Smooth muscle cell (in vitro differentiated cells): ENCODE results near the gene LRMDA. TPM values are rescaled to one million over a fixed set of nuclear protein-coding genes. Genes with fewer than 3 reads are reported as not detected.

ENCODE experiments used
- DNase-seq: peaks from one replicate; lab custom pipeline; 2025; ENCODE audit not compliant: unreplicated experiment; lab: John Stamatoyannopoulos, UW
- H2AFZ ChIP-seq: fragments of 200-600 bp; sonication (generic); 2 replicates; pipeline ENCODE4 v1.6.0; 2016; ENCODE audit warnings: antibody characterized with exemption, low read depth, mild to moderate bottlenecking
- H3F3A ChIP-seq: fragments of 200-600 bp; sonication (generic); 2 replicates; pipeline ENCODE4 v1.6.0; 2017; ENCODE audit warnings: antibody characterized with exemption, low read depth
- H3K27ac ChIP-seq: fragments of 200-600 bp; sonication (generic); 2 replicates; pipeline ENCODE4 v1.5.1; 2016; ENCODE audit warnings: low read depth, mild to moderate bottlenecking
- H3K27me3 ChIP-seq: fragments of 200-600 bp; sonication (generic); 2 replicates; pipeline ENCODE4 v1.6.1; 2016; ENCODE audit warnings: low read depth, mild to moderate bottlenecking
- H3K36me3 ChIP-seq: fragments of 200-600 bp; sonication (generic); 2 replicates; pipeline ENCODE4 v1.5.1; 2016; ENCODE audit warnings: low read depth
- H3K4me1 ChIP-seq: fragments of 200-600 bp; sonication (generic); 2 replicates; pipeline ENCODE4 v1.5.1; 2016; ENCODE audit warnings: low read depth
- H3K4me2 ChIP-seq: fragments of 200-600 bp; sonication (generic); 2 replicates; pipeline ENCODE4 v1.6.0; 2016; ENCODE audit warnings: mild to moderate bottlenecking
- H3K4me3 ChIP-seq: fragments of 200-600 bp; sonication (generic); 2 replicates; pipeline ENCODE4 v1.5.1; 2016; ENCODE audit warnings: mild to moderate bottlenecking
- H3K79me2 ChIP-seq: fragments of 200-600 bp; sonication (generic); 2 replicates; pipeline ENCODE4 v1.6.0; 2016; ENCODE audit warnings: low read depth, mild to moderate bottlenecking
- H3K9ac ChIP-seq: fragments of 200-600 bp; sonication (generic); 2 replicates; pipeline ENCODE4 v1.6.0; 2016; ENCODE audit warnings: low read depth
- H3K9me3 ChIP-seq: fragments of 200-600 bp; sonication (generic); replicated peaks from 2 replicates; pipeline ENCODE4 v1.5.1; 2016; ENCODE audit warnings: low read depth
- H4K20me1 ChIP-seq: fragments of 200-600 bp; sonication (generic); 2 replicates; pipeline ENCODE4 v1.6.0; 2016; ENCODE audit warnings: low read depth
- CTCF ChIP-seq: fragments of 200-600 bp; sonication (generic); IDR thresholded peaks from 2 replicates; pipeline ENCODE4 v1.5.1; 2017; ENCODE audit warnings: borderline replicate concordance, mild to moderate bottlenecking, antibody characterized with exemption; ENCODE audit not compliant: insufficient read depth, poor library complexity, severe bottlenecking
- WGBS: methylation state at CpG from one replicate; pipeline ENCODE4 v1.1.7; 2016; ENCODE audit warnings: low lambda C conversion rate; 5-methylcytosine and 5-hydroxymethylcytosine counted together
- polyA plus RNA-seq: library from polyadenylated mRNA; unstranded; fragments of >200 nt; fragmentation: Nextera tagmentation; extraction: Ambion mirVana; gene quantifications from 2 replicates; pipeline ENCODE4 v1.2.1, GENCODE V29; 2016
- total RNA-seq: library from RNA; depleted of rRNA; stranded (reverse); fragments of >200 nt; gene quantifications from 2 replicates; pipeline ENCODE4 v1.2.3, GENCODE V29; 2014

The LRMDA gene
- total and polyA plus RNA-seq, 2 experiments from 2014 or later: 1.5 to 1.6 TPM

- WGBS: 79% methylated on average over 3 of the region's 3 CpGs
- no peak overlapping the region for H2AFZ ChIP-seq
- DNase-seq: no peak
- no peaks in the 10 kb centered on the region for H4K20me1 ChIP-seq
- H3F3A ChIP-seq: no peaks in the 10 kb centered on the region
- H3K4me3 ChIP-seq: no peak overlapping the region
- no peak overlapping the region for H3K27ac ChIP-seq
- no peak overlapping the region for H3K9ac ChIP-seq
- no peaks in the 10 kb centered on the region for H3K27me3 ChIP-seq
- TF ChIP-seq CTCF: no peak
- H3K79me2 ChIP-seq: no peaks in the 10 kb centered on the region
- H3K4me2 ChIP-seq: no peak overlapping the region
- H3K9me3 ChIP-seq: no peaks in the 10 kb centered on the region
- no peaks in the 10 kb centered on the region for H3K36me3 ChIP-seq
- no peaks in the 10 kb centered on the region for H3K4me1 ChIP-seq
These were observed 977.2 kb downstream of the LRMDA start for GRCh38 chr10:76408646-76409045.

- Histone ChIP-seq H3K9me3 (no peaks in the 10 kb centered on the region), H3K27ac (no peak overlapping the region), H4K20me1 (no peaks in the 10 kb centered on the region), H3K27me3 (no peaks in the 10 kb centered on the region), H3K4me1 (no peaks in the 10 kb centered on the region), H3K79me2 (no peaks in the 10 kb centered on the region), H3K36me3 (no peaks in the 10 kb centered on the region), H3K4me2 (no peak overlapping the region), H3F3A (no peaks in the 10 kb centered on the region), H3K9ac (no peak overlapping the region), H3K4me3 (no peak overlapping the region), H2AFZ (no peak overlapping the region)
- DNase-seq: no peak
- 89% methylated on average over 8 of the region's 8 CpGs for WGBS
- TF ChIP-seq CTCF: no peak
These were observed 980.5 kb downstream of the LRMDA start for GRCh38 chr10:76411729-76412435.

GRCh38 chr10:76415554-76415953, 984.1 kb downstream of the LRMDA start:
- Histone ChIP-seq H3K9ac (no peak overlapping the region), H3K9me3 (no peaks in the 10 kb centered on the region), H3F3A (no peaks in the 10 kb centered on the region), H4K20me1 (no peaks in the 10 kb centered on the region), H3K79me2 (no peaks in the 10 kb centered on the region), H3K4me1 (no peaks in the 10 kb centered on the region), H3K36me3 (no peaks in the 10 kb centered on the region), H2AFZ (no peak overlapping the region), H3K4me2 (no peak overlapping the region), H3K27ac (no peak overlapping the region), H3K4me3 (no peak overlapping the region), H3K27me3 (no peaks in the 10 kb centered on the region)
- no peak for DNase-seq
- TF ChIP-seq CTCF: no peak
- WGBS: 95% methylated on average over 7 of the region's 7 CpGs

GRCh38 chr10:76416642-76417041, 985.2 kb downstream of the LRMDA start:
- H3K9me3 ChIP-seq: no peaks in the 10 kb centered on the region
- no peaks in the 10 kb centered on the region for H3K27me3 ChIP-seq
- H3K79me2 ChIP-seq: no peaks in the 10 kb centered on the region
- no peaks in the 10 kb centered on the region for H3F3A ChIP-seq
- TF ChIP-seq CTCF: no peak
- no peak overlapping the region for H3K27ac ChIP-seq
- H2AFZ ChIP-seq: no peak overlapping the region
- WGBS: 97% methylated on average over 4 of the region's 4 CpGs
- no peaks in the 10 kb centered on the region for H4K20me1 ChIP-seq
- no peaks in the 10 kb centered on the region for H3K36me3 ChIP-seq
- no peak overlapping the region for H3K4me2 ChIP-seq
- H3K4me3 ChIP-seq: no peak overlapping the region
- DNase-seq: no peak
- H3K4me1 ChIP-seq: no peaks in the 10 kb centered on the region
- no peak overlapping the region for H3K9ac ChIP-seq
